IPS-20b (cell line): ENCODE results near the gene CEND1.

Experiments used
- H3K27ac ChIP-seq: one replicate; pipeline ENCODE4 v1.5.1; 2013; ENCODE audit warnings: low read length
- H3K27me3 ChIP-seq: 2 replicates; pipeline ENCODE4 v1.6.1; 2013; ENCODE audit warnings: mild to moderate bottlenecking, low read length, inconsistent platforms; ENCODE audit not compliant: insufficient read depth
- H3K36me3 ChIP-seq: 2 replicates; pipeline ENCODE4 v1.6.1; 2013; ENCODE audit warnings: low read depth, mild to moderate bottlenecking, inconsistent platforms, low read length, moderate library complexity; ENCODE audit not compliant: insufficient read depth
- H3K4me1 ChIP-seq: 2 replicates; pipeline ENCODE4 v1.6.1; 2013; ENCODE audit warnings: mild to moderate bottlenecking, control low read depth, inconsistent platforms, low read length, moderate library complexity; ENCODE audit not compliant: insufficient read depth
- H3K4me3 ChIP-seq: 2 replicates; pipeline ENCODE4 v1.5.1; 2013; ENCODE audit warnings: mild to moderate bottlenecking, low read length, inconsistent platforms
- H3K9ac ChIP-seq: 2 replicates; pipeline ENCODE4 v1.6.1; 2013; ENCODE audit warnings: low read depth, mild to moderate bottlenecking, inconsistent platforms, low read length, moderate library complexity
- H3K9me3 ChIP-seq: 2 replicates; pipeline ENCODE4 v1.6.1; 2013; ENCODE audit warnings: mild to moderate bottlenecking, low read depth, low read length, inconsistent platforms; ENCODE audit not compliant: insufficient read depth

Gene CEND1

DNA sequence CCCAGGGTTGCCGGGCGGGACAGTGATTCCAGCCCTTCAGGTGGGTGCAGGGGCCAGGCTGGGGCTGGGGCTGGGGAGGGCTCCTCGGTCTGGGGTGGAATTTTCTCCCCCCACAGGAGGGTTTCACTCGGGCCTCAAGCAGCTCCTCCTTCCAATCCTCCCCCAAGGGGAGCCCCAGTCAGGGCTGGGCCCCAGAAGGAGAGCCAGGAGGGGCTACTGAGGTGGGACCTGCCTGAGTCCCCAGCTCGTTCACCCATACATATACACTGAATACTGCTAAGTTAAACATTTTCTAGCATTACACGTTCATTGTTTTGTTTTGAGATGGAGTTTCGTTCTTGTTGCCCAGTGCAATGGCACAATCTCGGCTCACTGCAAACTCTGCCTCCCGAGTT lies 36.3 kb upstream of the CEND1 start:
- no peak overlapping the region for H3K4me3 ChIP-seq
- H3K9ac ChIP-seq: no peak overlapping the region
- H3K4me1 ChIP-seq: peaks cover 15% of the 10 kb centered on the region
- H3K27me3 ChIP-seq: peaks cover 59% of the 10 kb centered on the region
- H3K36me3 ChIP-seq: peaks cover 8% of the 10 kb centered on the region
- H3K27ac ChIP-seq: no peak overlapping the region
- H3K9me3 ChIP-seq: no peaks in the 10 kb centered on the region

DNA sequence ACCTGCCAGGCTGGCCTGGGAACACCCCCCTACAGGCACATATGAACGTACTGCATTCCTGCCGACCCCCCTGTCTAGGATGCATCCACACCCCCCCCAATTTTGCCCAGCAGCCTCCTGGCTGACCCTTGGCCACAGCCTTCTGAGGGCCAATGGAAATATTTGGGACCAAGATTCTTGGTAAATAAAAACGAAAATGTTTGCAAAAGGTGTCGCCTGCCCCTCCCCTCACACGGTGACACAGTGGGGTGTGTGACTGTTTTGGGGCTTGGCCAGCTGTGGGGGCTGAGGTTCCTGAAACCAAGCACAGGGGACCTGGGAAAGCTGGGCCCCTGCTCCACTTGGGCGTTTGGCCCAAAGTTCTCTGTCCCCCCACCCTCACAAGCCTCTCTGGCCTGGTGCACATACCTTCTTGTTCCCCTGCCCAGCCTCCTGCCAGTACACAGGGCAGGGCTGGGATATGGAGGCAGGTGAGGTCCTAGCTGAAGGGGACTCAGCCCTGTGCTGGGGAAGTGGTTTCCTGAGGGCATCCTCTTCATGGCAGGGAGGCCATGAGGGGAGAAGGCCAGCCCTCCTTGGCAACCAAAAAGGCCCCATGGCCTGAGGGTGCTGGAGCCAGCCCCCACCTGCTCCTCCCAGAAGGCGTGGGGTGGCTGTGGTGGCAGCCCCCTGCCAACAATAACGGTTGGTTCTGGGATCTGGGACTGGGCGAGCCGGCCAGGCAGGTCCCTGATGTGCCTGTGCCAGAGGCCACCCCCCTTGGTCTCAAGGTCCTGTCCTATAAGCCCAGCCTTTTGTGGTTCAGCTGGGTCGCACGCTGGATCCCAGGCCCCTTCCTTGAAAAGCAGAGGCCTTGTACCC lies 35.7 kb upstream of the CEND1 start:
- Histone ChIP-seq H3K9me3 (no peaks in the 10 kb centered on the region), H3K27me3 (peaks cover 53% of the 10 kb centered on the region), H3K9ac (no peak overlapping the region), H3K4me3 (no peak overlapping the region), H3K4me1 (peaks cover 15% of the 10 kb centered on the region; the same call in 1 of the 2 replicates), H3K36me3 (peaks cover 8% of the 10 kb centered on the region), H3K27ac (no peak overlapping the region)

DNA sequence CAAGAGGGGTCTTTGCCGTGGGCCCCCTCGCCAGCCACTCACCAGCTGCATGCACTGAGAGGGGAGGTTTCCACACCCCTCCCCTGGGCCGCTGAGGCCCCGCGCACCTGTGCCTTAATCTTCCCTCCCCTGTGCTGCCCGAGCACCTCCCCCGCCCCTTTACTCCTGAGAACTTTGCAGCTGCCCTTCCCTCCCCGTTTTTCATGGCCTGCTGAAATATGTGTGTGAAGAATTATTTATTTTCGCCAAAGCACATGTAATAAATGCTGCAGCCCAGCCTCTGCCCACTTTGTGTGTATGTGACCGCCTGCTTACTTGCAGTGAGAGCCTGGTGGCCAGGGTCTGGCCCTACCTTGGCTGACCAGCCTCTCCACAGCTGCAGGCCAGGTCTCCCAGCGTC lies 35.1 kb upstream of the CEND1 start:
- H3K36me3 ChIP-seq: peaks cover 8% of the 10 kb centered on the region
- no peak overlapping the region for H3K9ac ChIP-seq
- peaks cover 46% of the 10 kb centered on the region for H3K27me3 ChIP-seq
- no peaks in the 10 kb centered on the region for H3K9me3 ChIP-seq
- no peak overlapping the region for H3K27ac ChIP-seq
- H3K4me1 ChIP-seq: peaks cover 15% of the 10 kb centered on the region; the same call in 1 of the 2 replicates
- H3K4me3 ChIP-seq: no peak overlapping the region

DNA sequence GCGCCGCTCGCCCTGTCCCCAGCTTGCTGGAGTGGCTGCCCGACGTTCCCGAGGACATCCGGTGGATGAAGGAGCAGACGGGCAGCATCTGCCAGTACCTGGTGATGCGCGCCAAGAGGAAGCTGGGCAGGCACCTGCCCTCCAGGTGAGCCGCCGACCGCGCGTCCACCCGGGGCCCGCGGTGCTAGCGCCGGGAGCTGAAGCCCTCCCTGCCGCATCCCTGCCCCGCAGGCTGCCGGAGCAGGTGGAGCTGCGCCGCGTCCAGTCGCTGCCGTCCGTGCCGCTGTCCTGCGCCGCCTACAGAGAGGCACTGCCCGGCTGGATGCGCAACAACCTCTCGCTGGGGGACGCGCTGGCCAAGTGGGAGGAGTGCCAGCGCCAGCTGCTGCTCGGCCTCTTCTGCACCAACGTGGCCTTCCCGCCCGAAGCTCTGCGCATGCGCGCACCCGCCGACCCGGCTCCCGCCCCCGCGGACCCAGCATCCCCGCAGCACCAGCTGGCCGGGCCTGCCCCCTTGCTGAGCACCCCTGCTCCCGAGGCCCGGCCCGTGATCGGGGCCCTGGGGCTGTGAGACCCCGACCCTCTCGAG lies 34.5 kb upstream of the CEND1 start:
- H3K4me3 ChIP-seq: no peak overlapping the region
- H3K27ac ChIP-seq: no peak overlapping the region
- H3K4me1 ChIP-seq: peaks cover 15% of the 10 kb centered on the region; the same call in 1 of the 2 replicates
- no peaks in the 10 kb centered on the region for H3K9me3 ChIP-seq
- no peak overlapping the region for H3K9ac ChIP-seq
- H3K36me3 ChIP-seq: peaks cover 8% of the 10 kb centered on the region
- peaks cover 41% of the 10 kb centered on the region for H3K27me3 ChIP-seq

DNA sequence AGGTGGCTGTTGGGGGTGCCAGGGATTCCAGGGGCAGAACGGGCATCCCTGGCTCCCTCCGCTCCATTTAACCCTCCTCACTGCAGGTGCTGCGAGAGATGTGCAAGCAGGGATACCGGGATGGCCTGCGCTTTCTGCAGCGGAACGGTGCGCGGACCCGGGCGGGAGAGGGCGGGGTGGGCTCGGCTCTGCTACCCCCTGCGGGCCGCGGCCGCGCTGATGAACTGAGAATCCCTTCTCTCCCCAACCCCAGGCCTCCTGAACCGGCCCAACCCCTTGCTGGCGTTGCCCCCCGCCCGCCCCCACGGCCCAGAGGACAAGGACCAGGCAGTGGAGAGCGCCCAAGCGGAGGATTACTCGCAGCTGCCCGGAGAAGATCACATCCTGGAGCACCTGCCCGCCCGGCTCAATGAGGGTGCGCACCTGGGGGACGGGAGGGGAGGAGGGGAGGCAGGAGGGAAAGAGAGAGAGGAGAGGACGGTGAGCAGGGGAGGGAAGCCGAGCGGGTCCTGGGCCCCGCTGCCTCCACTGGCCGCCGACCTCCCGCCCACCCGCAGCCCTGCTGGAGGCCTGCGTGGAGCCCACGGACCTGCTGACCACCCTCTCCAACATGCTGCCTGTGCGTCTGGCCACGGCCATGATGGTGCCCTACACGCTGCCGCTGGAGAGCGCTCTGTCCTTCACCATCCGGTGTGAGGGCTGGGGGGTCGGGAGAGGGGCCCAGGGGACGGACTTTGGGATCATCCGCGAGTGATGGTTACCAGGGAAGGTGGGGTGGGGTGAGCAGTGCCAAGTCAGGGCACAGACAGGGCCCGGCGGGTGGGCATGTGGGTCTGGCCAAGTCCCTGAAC lies 33.8 kb upstream of the CEND1 start:
- Histone ChIP-seq H3K9me3 (no peaks in the 10 kb centered on the region), H3K36me3 (peaks cover 8% of the 10 kb centered on the region), H3K27me3 (peaks cover 33% of the 10 kb centered on the region), H3K9ac (no peak overlapping the region), H3K27ac (no peak overlapping the region), H3K4me3 (no peak overlapping the region), H3K4me1 (peaks cover 8% of the 10 kb centered on the region; the same call in 1 of the 2 replicates)

DNA sequence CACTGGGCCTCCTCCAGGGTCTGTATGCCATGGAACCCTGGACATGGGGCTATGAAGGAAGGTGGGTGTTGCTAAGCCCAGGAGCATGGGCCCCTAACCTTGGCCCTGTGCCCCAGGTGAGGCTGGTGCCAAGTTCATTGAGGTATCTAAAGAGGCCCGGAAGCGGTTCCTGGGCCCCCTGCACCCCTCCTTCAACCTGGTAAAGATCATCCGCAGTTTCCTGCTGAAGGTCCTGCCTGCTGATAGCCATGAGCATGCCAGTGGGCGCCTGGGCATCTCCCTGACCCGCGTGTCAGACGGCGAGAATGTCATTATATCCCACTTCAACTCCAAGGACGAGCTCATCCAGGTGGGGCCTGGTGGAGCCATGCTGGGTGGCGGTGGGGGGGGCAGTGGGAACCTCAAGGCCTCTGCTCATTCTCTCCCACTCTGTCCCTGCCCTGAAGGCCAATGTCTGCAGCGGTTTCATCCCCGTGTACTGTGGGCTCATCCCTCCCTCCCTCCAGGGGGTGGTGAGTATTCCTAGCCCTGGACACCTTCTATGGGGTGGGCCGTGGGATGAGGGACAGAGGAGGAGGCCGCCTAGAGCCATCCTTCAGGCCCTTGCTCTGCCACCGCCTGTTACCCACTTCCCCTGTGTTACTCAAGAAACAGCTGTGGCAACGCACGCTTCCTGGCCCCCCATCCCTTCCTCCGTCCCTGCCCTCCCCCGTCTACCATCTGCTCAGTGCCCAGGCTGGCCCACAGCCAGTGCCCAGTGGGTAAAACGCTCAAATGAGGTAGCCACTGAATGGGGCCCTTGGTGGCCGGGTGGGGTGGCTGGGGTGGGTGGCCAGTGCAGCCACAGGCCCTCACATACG lies 31.9 kb upstream of the CEND1 start:
- Histone ChIP-seq H3K27ac (no peak overlapping the region), H3K4me1 (no peaks in the 10 kb centered on the region; the same call in 1 of the 2 replicates), H3K4me3 (no peak overlapping the region), H3K9ac (no peak overlapping the region), H3K27me3 (peaks cover 15% of the 10 kb centered on the region), H3K36me3 (peaks cover 8% of the 10 kb centered on the region), H3K9me3 (no peaks in the 10 kb centered on the region)

DNA sequence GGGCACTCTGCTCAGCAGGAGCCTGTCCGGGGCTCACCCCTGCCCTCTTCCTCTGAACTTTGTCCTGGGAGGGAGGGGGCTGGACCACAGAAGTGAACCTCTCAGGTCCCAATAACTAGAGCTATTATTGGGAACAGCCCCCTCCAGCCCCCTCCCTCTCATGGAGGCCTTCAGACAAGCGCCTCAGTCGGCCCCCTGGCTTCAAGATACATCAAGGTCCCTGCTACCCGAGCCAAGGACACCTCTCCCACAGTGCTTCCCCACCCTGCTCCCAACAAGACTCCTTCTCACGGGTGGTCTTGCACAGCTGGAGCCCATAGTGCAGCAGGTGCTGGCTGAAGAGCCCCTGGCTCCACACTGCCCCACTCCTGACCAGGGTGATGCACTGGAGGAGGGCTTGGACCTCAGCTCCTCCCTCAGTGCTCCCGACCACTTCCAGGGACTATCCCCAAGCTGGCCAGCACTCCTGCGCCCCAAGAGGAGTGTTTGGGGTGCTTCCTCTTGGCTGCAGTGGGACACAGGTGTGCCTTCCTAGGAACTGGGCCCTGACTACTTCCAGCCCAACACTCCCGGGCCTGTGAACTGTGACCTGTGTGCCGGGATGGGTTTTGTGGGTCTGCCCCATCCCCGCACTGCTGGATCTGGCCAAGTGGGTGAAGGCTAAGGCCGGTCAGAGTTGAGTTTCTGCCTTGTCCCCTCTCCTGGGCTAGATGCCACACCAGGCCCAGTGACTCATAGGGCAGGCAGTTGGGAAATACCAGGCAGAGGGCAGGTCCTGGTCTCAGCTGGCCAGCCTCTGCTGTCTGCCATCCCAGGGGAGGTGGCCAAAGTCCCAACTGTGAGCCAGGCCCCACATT lies 31.0 kb upstream of the CEND1 start:
- no peaks in the 10 kb centered on the region for H3K9me3 ChIP-seq
- peaks cover 8% of the 10 kb centered on the region for H3K36me3 ChIP-seq
- H3K4me3 ChIP-seq: peak overlapping the region; percentile 74; the same call in 1 of the 2 replicates
- peak overlapping the region; percentile 59; the same call in 1 of the 2 replicates for H3K9ac ChIP-seq
- H3K27ac ChIP-seq: no peak overlapping the region
- H3K4me1 ChIP-seq: no peaks in the 10 kb centered on the region; the same call in 1 of the 2 replicates
- H3K27me3 ChIP-seq: peaks cover 7% of the 10 kb centered on the region; the same call in 1 of the 2 replicates

DNA sequence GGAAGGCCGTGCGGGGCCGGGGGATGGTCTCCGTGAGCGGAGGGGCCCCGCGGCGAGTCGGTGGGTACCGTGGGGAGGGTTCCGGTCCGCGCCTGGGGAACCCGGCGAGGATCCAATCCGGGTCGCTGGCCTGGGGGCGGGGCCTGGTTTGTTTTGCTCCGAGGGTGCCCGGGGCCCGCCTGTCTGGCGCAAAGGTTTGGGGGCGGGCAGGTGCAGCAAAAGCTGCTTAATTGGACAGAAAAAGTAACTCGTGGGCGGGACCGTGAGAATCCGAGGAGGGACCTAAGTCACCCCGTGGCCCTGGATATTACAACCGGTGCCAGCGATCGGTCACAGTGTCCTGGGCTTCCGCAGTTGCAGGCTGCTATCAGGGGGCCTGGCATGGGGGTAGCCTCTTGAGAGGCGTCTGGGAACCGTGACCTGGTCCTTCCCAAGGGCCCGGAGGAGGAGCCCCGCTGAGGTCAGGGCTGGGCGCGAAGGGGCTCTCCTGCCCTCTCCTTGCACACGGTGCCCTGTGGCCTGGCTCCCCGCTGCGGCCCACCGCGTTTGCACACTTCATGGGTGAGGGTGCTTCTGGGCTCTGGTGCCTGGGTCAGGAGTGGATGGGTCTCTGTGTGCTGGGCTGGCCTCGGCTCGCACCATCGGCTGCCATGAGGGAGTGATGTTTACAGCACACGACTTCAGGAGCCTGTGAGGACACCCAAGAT lies 30.2 kb upstream of the CEND1 start:
- H3K9ac ChIP-seq: peak overlapping the region; percentile 59; the same call in 1 of the 2 replicates
- peaks cover 6% of the 10 kb centered on the region for H3K36me3 ChIP-seq
- no peaks in the 10 kb centered on the region; the same call in 1 of the 2 replicates for H3K27me3 ChIP-seq
- no peaks in the 10 kb centered on the region for H3K9me3 ChIP-seq
- H3K4me1 ChIP-seq: no peaks in the 10 kb centered on the region; the same call in 1 of the 2 replicates
- H3K4me3 ChIP-seq: peak overlapping the region; percentile 74
- no peak overlapping the region for H3K27ac ChIP-seq

DNA sequence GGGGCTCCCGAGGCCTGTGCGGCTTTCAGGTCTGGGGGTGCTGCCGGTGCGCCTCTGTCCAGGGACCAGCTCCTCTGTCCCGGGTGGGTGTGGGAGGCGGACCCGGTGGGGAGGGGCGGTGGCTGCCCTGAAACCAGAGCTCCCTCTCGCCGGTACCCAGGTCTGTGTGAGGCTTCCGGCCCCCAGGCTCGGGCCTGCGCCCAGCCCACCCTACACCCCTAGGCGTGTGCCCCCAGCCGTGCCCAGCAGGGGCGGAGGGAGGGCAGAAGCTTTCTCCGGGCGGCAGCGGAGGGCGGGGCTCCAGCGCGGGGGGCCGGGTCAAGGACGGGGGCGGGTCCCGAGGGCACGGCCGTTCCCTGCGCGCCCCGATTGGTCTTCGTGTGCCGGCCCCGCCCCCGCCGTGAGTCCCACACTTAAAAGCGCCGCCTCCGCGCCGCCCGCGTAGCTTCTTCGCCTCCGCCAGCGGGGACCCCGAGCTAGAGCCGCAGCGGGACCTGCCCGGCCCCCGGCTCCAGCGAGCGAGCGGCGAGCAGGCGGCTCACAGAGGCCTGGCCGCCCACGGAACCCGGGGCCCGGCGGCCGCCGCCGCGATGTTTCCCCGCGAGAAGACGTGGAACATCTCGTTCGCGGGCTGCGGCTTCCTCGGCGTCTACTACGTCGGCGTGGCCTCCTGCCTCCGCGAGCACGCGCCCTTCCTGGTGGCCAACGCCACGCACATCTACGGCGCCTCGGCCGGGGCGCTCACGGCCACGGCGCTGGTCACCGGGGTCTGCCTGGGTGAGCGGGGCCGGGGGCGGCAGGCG lies 29.4 kb upstream of the CEND1 start:
- Histone ChIP-seq H3K9ac (peak overlapping the region; percentile 51; the same call in 1 of the 2 replicates), H3K27ac (no peak overlapping the region), H3K4me1 (no peaks in the 10 kb centered on the region; the same call in 1 of the 2 replicates), H3K9me3 (no peaks in the 10 kb centered on the region), H3K4me3 (peak overlapping the region; percentile 74), H3K36me3 (peaks cover 8% of the 10 kb centered on the region), H3K27me3 (no peaks in the 10 kb centered on the region)
